GM12878 (cell line): ENCODE data around the gene PFKP. TPM values are rescaled to one million over a fixed set of nuclear protein-coding genes. Genes with fewer than 3 reads are reported as not detected.

Source experiments
- ATAC-seq: fragments of 200-7000 bp; cut with Tn5 transposase; 3 replicates; pipeline ENCODE4 v1.9.1; 2020; ENCODE audit warnings: mild to moderate bottlenecking, moderate library complexity
- BruUV-seq: library from RNA; stranded (reverse); fragments of 400-500 nt; replicated peaks from 2 replicates; lab custom pipeline; 2021; lab: Mats Ljungman, UMichigan
- CTCF ChIA-PET: fragments of 300-600 bp; sonication (Branson Sonifier 250); formaldehyde crosslinking; extraction: SDS; loops from one replicate; lab custom pipeline; 2021; ENCODE audit warnings: inconsistent platforms; lab: Yijun Ruan, JAX
- POLR2A ChIA-PET: fragments of 350-600 bp; formaldehyde crosslinking; extraction: SDS; loops from one replicate; lab custom pipeline; 2021; ENCODE audit warnings: inconsistent platforms; lab: Charles Lee
- RAD21 ChIA-PET: fragments of 300-600 bp; sonication (Branson Sonifier 250); formaldehyde crosslinking; loops from one replicate; lab custom pipeline; 2023; ENCODE audit warnings: antibody characterized with exemption; ENCODE audit not compliant: unreplicated experiment; lab: Charles Lee
- SMC1A ChIA-PET: fragments of 300-600 bp; sonication (Branson Sonifier 250); formaldehyde crosslinking; loops from one replicate; lab custom pipeline; 2023; ENCODE audit not compliant: unreplicated experiment, uncharacterized antibody; lab: Charles Lee
- DNase-seq: peaks from one replicate; pipeline ENCODE4 v3.0.0-alpha.2; 2011; ENCODE audit warnings: low read depth, low spot score
- FAIRE-seq: peaks from 3 replicates; lab custom pipeline; 2011; peaks lifted over from hg19 to GRCh38; lab: Jason Lieb, UNC
- H2AFZ ChIP-seq: 2 replicates; pipeline ENCODE4 v1.6.0; 2011; ENCODE audit warnings: low read depth, low read length, control low read depth; ENCODE audit not compliant: control insufficient read depth
- H3K27ac ChIP-seq: 2 replicates; pipeline ENCODE4 v1.5.1; 2011; ENCODE audit warnings: control low read depth; ENCODE audit not compliant: control insufficient read depth, insufficient read depth
- H3K27me3 ChIP-seq, 2 experiments: replicated peaks in 1 of 2; 2 replicates each; pipeline versions ENCODE4 v1.6.0 to v1.6.1; 2011; ENCODE audit warnings: low read length in 1 of 2; ENCODE audit not compliant: control insufficient read depth in 2 of 2, insufficient read depth in 2 of 2
- H3K36me3 ChIP-seq, 2 experiments: 2 replicates each; pipeline ENCODE4 v1.5.1; 2011; ENCODE audit warnings: low read length in 1 of 2; ENCODE audit not compliant: control insufficient read depth in 2 of 2, insufficient read depth in 2 of 2
- H3K4me1 ChIP-seq: 2 replicates; pipeline ENCODE4 v1.6.1; 2011; ENCODE audit warnings: mild to moderate bottlenecking, low read length, moderate library complexity, mixed read lengths; ENCODE audit not compliant: control insufficient read depth, insufficient read depth
- H3K4me2 ChIP-seq: 2 replicates; pipeline ENCODE4 v1.6.0; 2011; ENCODE audit warnings: control low read depth; ENCODE audit not compliant: control insufficient read depth, insufficient read depth
- H3K4me3 ChIP-seq: fragments of 200-600 bp; sonication (generic); 2 replicates; pipeline ENCODE4 v1.5.1; 2016
- H3K79me2 ChIP-seq: 2 replicates; pipeline ENCODE4 v1.6.0; 2011; ENCODE audit warnings: low read length; ENCODE audit not compliant: control insufficient read depth, insufficient read depth
- H3K9ac ChIP-seq: 2 replicates; pipeline ENCODE4 v1.8.0; 2011; ENCODE audit warnings: low read length, control low read depth, mixed read lengths; ENCODE audit not compliant: control insufficient read depth, insufficient read depth
- H3K9me3 ChIP-seq: replicated peaks from 3 replicates; pipeline ENCODE4 v1.5.1; 2011; ENCODE audit warnings: mild to moderate bottlenecking, low read length; ENCODE audit not compliant: control insufficient read depth, insufficient read depth
- H4K20me1 ChIP-seq: 2 replicates; pipeline ENCODE4 v1.6.0; 2011; ENCODE audit not compliant: control insufficient read depth, insufficient read depth
- CBX5 ChIP-seq: sonication (generic); IDR thresholded peaks from 2 replicates; pipeline ENCODE4 v1.6.1; 2016; ENCODE audit warnings: low read depth, moderate library complexity, mild to moderate bottlenecking, inconsistent platforms
- CREB1 ChIP-seq: IDR thresholded peaks from 2 replicates; pipeline ENCODE4 v1.6.1; 2012; ENCODE audit warnings: low read depth, mild to moderate bottlenecking, inconsistent platforms
- CREM ChIP-seq: IDR thresholded peaks from 2 replicates; pipeline ENCODE4 v1.6.1; 2014; ENCODE audit warnings: antibody characterized with exemption, low read depth
- DPF2 ChIP-seq: fragments of 450-650 bp; IDR thresholded peaks from 2 replicates; pipeline ENCODE4 v1.6.1; 2017; ENCODE audit warnings: mild to moderate bottlenecking
- EED ChIP-seq: sonication (generic); IDR thresholded peaks from 2 replicates; pipeline ENCODE4 v1.6.1; 2016; ENCODE audit warnings: antibody characterized with exemption, low read depth
- EZH2 ChIP-seq: IDR thresholded peaks from 2 replicates; pipeline ENCODE4 v1.6.1; 2012; ENCODE audit warnings: low read depth, mild to moderate bottlenecking, control low read depth, inconsistent platforms, low read length, borderline replicate concordance; ENCODE audit not compliant: control insufficient read depth
- FOXM1 ChIP-seq: IDR thresholded peaks from 2 replicates; pipeline ENCODE4 v1.6.1; 2012; ENCODE audit warnings: low read depth, mild to moderate bottlenecking, inconsistent platforms, low read length, moderate library complexity
- HSF1 ChIP-seq: fragments of 150-350 bp; IDR thresholded peaks from 2 replicates; pipeline ENCODE4 v1.6.1; 2014; ENCODE audit warnings: mild to moderate bottlenecking, low read depth, low read length
- IRF3 ChIP-seq: fragments of 450-650 bp; IDR thresholded peaks from 2 replicates; pipeline ENCODE4 v1.6.1; 2014; ENCODE audit warnings: mild to moderate bottlenecking
- KLF5 ChIP-seq: fragments of 450-650 bp; IDR thresholded peaks from 2 replicates; pipeline ENCODE4 v1.6.1; 2014; ENCODE audit warnings: mild to moderate bottlenecking; ENCODE audit not compliant: partially characterized antibody
- MTA2 ChIP-seq: fragments of 450-650 bp; IDR thresholded peaks from 2 replicates; pipeline ENCODE4 v1.6.1; 2016; ENCODE audit warnings: low read depth, mild to moderate bottlenecking, moderate library complexity
- MTA3 ChIP-seq: IDR thresholded peaks from 2 replicates; pipeline ENCODE4 v1.6.1; 2012; ENCODE audit warnings: low read length, inconsistent platforms, borderline replicate concordance
- NBN ChIP-seq: fragments of 450-650 bp; IDR thresholded peaks from 2 replicates; pipeline ENCODE4 v1.6.1; 2016
- NFYA ChIP-seq: IDR thresholded peaks from 2 replicates; pipeline ENCODE4 v1.6.1; 2011; ENCODE audit warnings: low read depth, mild to moderate bottlenecking, low read length, improper control_type of control experiment, borderline replicate concordance
- NR2C1 ChIP-seq: fragments of 450-650 bp; IDR thresholded peaks from 2 replicates; pipeline ENCODE4 v1.6.1; 2017; ENCODE audit warnings: antibody characterized with exemption, mild to moderate bottlenecking, moderate library complexity
- NR2C2 ChIP-seq: IDR thresholded peaks from 2 replicates; pipeline ENCODE4 v1.6.1; 2011; ENCODE audit warnings: borderline replicate concordance, low read depth; ENCODE audit not compliant: control insufficient read depth, insufficient read length
- PAX5 ChIP-seq: IDR thresholded peaks from 2 replicates; pipeline ENCODE4 v1.6.1; 2011; ENCODE audit warnings: low read depth, low read length, borderline replicate concordance
- RFX5 ChIP-seq: IDR thresholded peaks from 2 replicates; pipeline ENCODE4 v1.6.1; 2011; ENCODE audit warnings: low read depth, low read length, improper control_type of control experiment
- SMC3 ChIP-seq: IDR thresholded peaks from 2 replicates; pipeline ENCODE4 v1.6.1; 2011; ENCODE audit warnings: low read length, improper control_type of control experiment, borderline replicate concordance
- SREBF2 ChIP-seq: IDR thresholded peaks from 2 replicates; pipeline ENCODE4 v1.6.1; 2012; ENCODE audit warnings: mild to moderate bottlenecking, low read length
- STAT3 ChIP-seq: IDR thresholded peaks from 2 replicates; pipeline ENCODE4 v1.6.1; 2011; ENCODE audit warnings: low read depth, low read length, improper control_type of control experiment
- SUPT20H ChIP-seq: IDR thresholded peaks from 2 replicates; pipeline ENCODE4 v1.6.1; 2011; ENCODE audit warnings: low read depth, mild to moderate bottlenecking, low read length, moderate library complexity, borderline replicate concordance; ENCODE audit not compliant: control insufficient read depth
- ZNF384 ChIP-seq: IDR thresholded peaks from 2 replicates; pipeline ENCODE4 v1.6.1; 2012; ENCODE audit warnings: low read depth, mild to moderate bottlenecking, low read length, improper control_type of control experiment, borderline replicate concordance
- ZZZ3 ChIP-seq: IDR thresholded peaks from 2 replicates; pipeline ENCODE4 v1.6.1; 2011; ENCODE audit warnings: low read depth; ENCODE audit not compliant: control insufficient read depth, insufficient read length
- WGBS: methylation state at CpG from one replicate; pipeline ENCODE4 v1.1.6; 2016; ENCODE audit warnings: low lambda C conversion rate; ENCODE audit not compliant: insufficient replicate concordance, insufficient coverage; ENCODE audit errors: missing lambda C conversion rate; 5-methylcytosine and 5-hydroxymethylcytosine counted together
- in situ Hi-C: fragments of 300-500 bp; cut with MboI; formaldehyde crosslinking; loops from 9 replicates; pipeline ENCODE4 v1.14.3; 2018; ENCODE audit warnings: mixed read lengths
- intact Hi-C: fragments of 100-400 bp; cut with micrococcal nuclease; formaldehyde crosslinking; loops from one replicate; pipeline ENCODE4 v1.14.2; 2022; ENCODE audit not compliant: unreplicated experiment
- polyA plus RNA-seq, 11 experiments: library from polyadenylated mRNA; depleted of rRNA in 4 of 11; unstranded in 6 of 11; stranded (reverse) in 5 of 11; fragments of >200 nt; fragmentation: Nextera tagmentation in 4 of 11; fragmentation: Illumina TruSeq in 1 of 11; extraction: Ambion mirVana in 4 of 11; extraction: Trizol in 1 of 11; gene quantifications; 1 replicate in 1 of 11; 2 replicates in 10 of 11; pipeline versions ENCODE4 v1.2.1 to v1.2.3, GENCODE V29; 2011 to 2016; ENCODE audit warnings: inconsistent platforms in 2 of 11, missing spikeins in 2 of 11, low read depth in 1 of 11
- total RNA-seq, 4 experiments: library from RNA; depleted of rRNA in 3 of 4; stranded (reverse); fragments of >200 nt in 3 of 4; fragmentation: Illumina TruSeq in 1 of 4; extraction: Trizol in 1 of 4; gene quantifications; 2 replicates each; pipeline versions ENCODE4 v1.2.1 to v1.2.3, GENCODE V29; 2013 to 2021

Gene PFKP
- total and polyA plus RNA-seq, 10 of the 15 experiments (the other 5 are each of a cell fraction or from before 2014, with no cell fraction given) = 27.0 to 145 (median 95.7) TPM

- in situ Hi-C loops (no loop called here), intact Hi-C loops (no loop called here)
- ChIA-PET RAD21 (interaction anchor here (1.0 kb wide), 1 partner anchor 20 kb away, joined by 3 read pairs; no protein-coding TSS in a partner anchor), POLR2A (interaction anchor here (1.0 to 1.2 kb wide), 3 partner anchors 12 to 104 kb away, joined by 3 to 4 read pairs (median 4); partner anchors contain the start of gene PITRM1), SMC1A (interaction anchor here (0.6 to 1.4 kb wide), 3 partner anchors 15 to 25 kb away, joined by 3 to 5 read pairs (median 3); no protein-coding TSS in a partner anchor), CTCF (interaction anchor here (0.8 to 1.8 kb wide), 2 partner anchors 16 to 141 kb away, joined by 4 to 9 read pairs; no protein-coding TSS in a partner anchor)
- peak overlapping the region; percentile 85 for H3K27ac ChIP-seq
- peaks cover 66% of the 10 kb centered on the region for H3K79me2 ChIP-seq
- H3K36me3 ChIP-seq = peaks cover 2 to 22% of the 10 kb centered on the region in 2 experiments
- peak overlapping the region; percentile 99 for H3K4me2 ChIP-seq
- H3K4me1 ChIP-seq = peaks cover 12% of the 10 kb centered on the region
- no peaks in the 10 kb centered on the region for H3K27me3 ChIP-seq
- peak overlapping the region; percentile 100 for H3K4me3 ChIP-seq
- no TSS peak for BruUV-seq
- peak overlapping the region; percentile 90 for H3K9ac ChIP-seq
- FAIRE-seq = no peak
- DNase-seq = no peak
- 7% methylated on average over 38 of the region's 57 CpGs for WGBS
- peak overlapping the region; percentile 50 for H2AFZ ChIP-seq
- no peaks in the 10 kb centered on the region for H3K9me3 ChIP-seq
- H4K20me1 ChIP-seq = peaks cover 17% of the 10 kb centered on the region
- ATAC-seq = peak; percentile 49
- TF ChIP-seq ZNF384 (no peak), NR2C1 (0 out of 2 replicates have a peak, but pooled peaks have one; percentile 50), STAT3 (no peak), DPF2 (0 out of 2 replicates have a peak, but pooled peaks have one; percentile 47), MTA2 (no peak), ZZZ3 (no peak), SREBF2 (no peak), HSF1 (no peak), IRF3 (no peak), NFYA (no peak), NBN (no peak), CBX5 (no peak), KLF5 (no peak), RFX5 (no peak), EZH2 (no peak), MTA3 (no peak), CREB1 (no peak), EED (no peak), SUPT20H (no peak), NR2C2 (no peak), CREM (no peak), PAX5 (no peak), FOXM1 (no peak), SMC3 (no peak)
These were observed 1.8 kb downstream of the PFKP start for GRCh38 chr10:3068968-3069737.
